ENCODE data around the gene TBKBP1. TPM values are rescaled to one million over a fixed set of nuclear protein-coding genes. Genes with fewer than 3 reads are reported as not detected.

TBKBP1 gene
- total RNA-seq, 3 donors from 2014 or later, result 4.5 to 11.5 (median 8.3) TPM

GRCh38 chr17:47719411-47720152 lies 25.6 kb downstream of the TBKBP1 start:
- Histone ChIP-seq H3K4me3 (no peak overlapping the region), H3K4me1 (peaks cover 0 to 5% of the 10 kb centered on the region in 2 donors), H3K27ac (no peak overlapping the region), H3K27me3 (peaks cover 0 to 18% of the 10 kb centered on the region in 2 donors), H3K9me3 (no peaks in the 10 kb centered on the region), H3K36me3 (no peaks in the 10 kb centered on the region)
- TF ChIP-seq POLR2A (IDR thresholded peaks at IDR 0.05), result no peak
- intact Hi-C loops (cut with DNase I; ENCODE audit: low total_unique reads), result no loop called here
- DNase-seq (ENCODE audit: low spot score in 2 of 2), result no peak

DNA sequence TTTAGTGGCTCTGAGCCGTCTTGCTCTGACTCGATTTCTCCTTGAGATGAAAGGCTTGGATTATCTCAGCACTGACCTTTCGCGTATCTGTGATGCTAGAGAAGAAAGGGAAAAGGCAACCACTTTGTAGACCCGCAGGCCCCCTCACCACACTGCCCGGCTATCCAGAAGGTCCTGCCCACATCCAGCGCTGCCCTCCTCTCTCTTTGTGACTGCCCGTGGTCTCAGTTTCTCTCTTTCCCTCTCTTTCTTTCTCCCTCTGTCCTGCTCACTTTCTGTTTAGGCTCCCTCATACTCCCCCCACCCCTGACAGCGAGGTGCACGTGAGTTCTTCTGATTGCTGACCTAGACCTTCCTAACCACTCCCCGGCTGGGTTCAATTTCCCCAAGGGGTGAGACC lies 26.2 kb downstream of the TBKBP1 start:
- no peaks in the 10 kb centered on the region for H3K36me3 ChIP-seq
- no peak overlapping the region for H3K4me3 ChIP-seq
- peaks cover 0 to 18% of the 10 kb centered on the region in 2 donors for H3K27me3 ChIP-seq
- TF ChIP-seq POLR2A (IDR thresholded peaks at IDR 0.05) (no peak), POLR2AphosphoS5 (IDR thresholded peaks at IDR 0.05) (no peak)
- TF ChIP-seq, protein P1, sequence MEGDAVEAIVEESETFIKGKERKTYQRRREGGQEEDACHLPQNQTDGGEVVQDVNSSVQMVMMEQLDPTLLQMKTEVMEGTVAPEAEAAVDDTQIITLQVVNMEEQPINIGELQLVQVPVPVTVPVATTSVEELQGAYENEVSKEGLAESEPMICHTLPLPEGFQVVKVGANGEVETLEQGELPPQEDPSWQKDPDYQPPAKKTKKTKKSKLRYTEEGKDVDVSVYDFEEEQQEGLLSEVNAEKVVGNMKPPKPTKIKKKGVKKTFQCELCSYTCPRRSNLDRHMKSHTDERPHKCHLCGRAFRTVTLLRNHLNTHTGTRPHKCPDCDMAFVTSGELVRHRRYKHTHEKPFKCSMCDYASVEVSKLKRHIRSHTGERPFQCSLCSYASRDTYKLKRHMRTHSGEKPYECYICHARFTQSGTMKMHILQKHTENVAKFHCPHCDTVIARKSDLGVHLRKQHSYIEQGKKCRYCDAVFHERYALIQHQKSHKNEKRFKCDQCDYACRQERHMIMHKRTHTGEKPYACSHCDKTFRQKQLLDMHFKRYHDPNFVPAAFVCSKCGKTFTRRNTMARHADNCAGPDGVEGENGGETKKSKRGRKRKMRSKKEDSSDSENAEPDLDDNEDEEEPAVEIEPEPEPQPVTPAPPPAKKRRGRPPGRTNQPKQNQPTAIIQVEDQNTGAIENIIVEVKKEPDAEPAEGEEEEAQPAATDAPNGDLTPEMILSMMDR (IDR thresholded peaks at IDR 0.05), result no peak
- intact Hi-C loops (cut with DNase I; ENCODE audit: low total_unique reads), result no loop called here
- H3K9me3 ChIP-seq, result no peaks in the 10 kb centered on the region
- peaks cover 0 to 5% of the 10 kb centered on the region in 2 donors for H3K4me1 ChIP-seq
- H3K27ac ChIP-seq, result no peak overlapping the region
- DNase-seq (ENCODE audit: low spot score in 2 of 2), result no peak

DNA sequence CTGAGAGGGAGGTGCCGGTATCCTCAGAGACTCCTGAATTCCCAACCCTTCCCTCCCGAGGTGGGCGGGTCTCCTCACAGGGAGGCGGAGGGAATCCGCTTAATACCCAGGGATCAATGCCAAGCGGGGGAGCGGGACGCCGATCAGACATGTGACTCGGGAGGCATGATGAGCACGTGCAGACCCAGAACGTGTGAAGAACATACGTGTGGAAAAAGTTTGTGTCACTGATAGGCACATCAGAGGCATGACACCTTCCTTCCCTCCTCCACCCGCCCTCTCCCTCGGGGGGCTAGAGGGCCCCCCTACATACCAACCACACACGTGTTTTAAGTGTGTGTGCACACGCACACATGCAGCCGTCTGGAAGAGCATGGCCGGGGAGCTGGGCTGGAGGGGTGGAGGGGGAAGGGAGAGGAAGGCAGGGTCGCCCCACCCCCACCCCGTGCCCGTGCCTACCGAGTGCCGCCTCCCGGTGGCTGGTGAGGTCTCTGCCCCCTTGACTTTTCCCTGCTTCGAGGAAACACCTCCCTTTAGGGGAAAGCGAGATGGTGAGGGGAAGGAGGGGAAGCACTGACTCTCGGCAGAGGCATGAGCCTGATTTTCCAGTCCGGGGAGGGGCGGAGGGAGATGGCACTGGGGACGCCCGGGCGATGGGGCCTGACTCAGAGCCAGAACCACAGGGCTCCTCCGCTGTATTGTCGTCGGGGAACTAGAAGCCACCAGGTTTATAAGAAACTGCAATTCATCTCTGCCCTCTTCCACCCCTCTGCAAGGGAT lies 27.0 kb downstream of the TBKBP1 start:
- Histone ChIP-seq H3K36me3 (no peaks in the 10 kb centered on the region), H3K9me3 (no peaks in the 10 kb centered on the region), H3K27ac (no peak overlapping the region), H3K4me1 (peaks cover 0 to 5% of the 10 kb centered on the region in 2 donors), H3K27me3 (peaks cover 0 to 23% of the 10 kb centered on the region in 2 donors), H3K4me3 (peak overlapping the region in 1 of 3 donors; percentile 42)
- TF ChIP-seq POLR2A (IDR thresholded peaks at IDR 0.05) (no peak), POLR2AphosphoS5 (IDR thresholded peaks at IDR 0.05) (no peak)
- TF ChIP-seq, protein P1 (IDR thresholded peaks at IDR 0.05), result no peak
- intact Hi-C loops (cut with DNase I; ENCODE audit: low total_unique reads), result no loop called here
- peak; percentile 27 to 58 for DNase-seq (ENCODE audit: low spot score in 2 of 2)

DNA sequence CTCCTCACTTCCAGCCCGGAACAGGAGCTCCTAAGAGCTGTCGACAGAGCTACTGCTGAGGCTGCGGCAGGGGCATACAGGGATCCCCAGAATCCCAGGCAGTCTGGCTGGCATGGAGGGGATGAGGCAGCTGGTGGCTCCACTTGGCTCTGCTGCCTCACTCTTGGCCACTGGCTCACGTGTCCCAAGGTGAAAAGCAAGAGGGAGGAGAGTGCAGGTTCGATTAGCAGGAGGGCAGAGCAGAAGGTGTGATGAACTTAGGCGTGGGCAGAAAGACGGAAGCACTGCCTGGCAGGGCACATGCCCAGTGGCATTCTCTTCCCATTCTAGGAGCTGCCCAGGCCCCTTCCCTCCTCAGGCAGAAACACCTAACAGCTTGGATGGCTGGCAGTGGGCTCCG lies 27.8 kb downstream of the TBKBP1 start:
- intact Hi-C loops (cut with DNase I; ENCODE audit: low total_unique reads), result no loop called here
- peaks cover 0 to 23% of the 10 kb centered on the region in 2 donors for H3K27me3 ChIP-seq

DNA sequence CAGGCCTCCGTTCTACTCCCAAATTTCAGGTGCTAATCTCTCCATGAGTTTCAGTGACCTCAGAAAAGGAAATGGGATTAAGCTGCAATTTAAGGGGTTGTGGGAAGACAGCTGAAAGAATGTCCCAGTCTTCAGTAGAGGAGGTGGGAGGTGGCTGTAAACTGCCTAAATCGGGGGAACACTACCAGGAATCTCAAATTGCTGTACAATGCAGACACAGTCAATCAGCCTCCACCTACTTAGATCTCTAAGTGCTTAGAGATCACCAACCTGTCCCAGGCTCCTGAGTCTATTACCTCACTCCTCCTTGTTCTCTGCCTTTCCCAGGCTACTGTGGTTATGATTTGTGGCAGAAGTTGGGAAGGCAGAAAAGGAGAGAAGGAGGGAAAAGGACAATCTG lies 30.7 kb downstream of the TBKBP1 start:
- Histone ChIP-seq H3K27me3 (peaks cover 0 to 29% of the 10 kb centered on the region in 2 donors), H3K4me1 (peaks cover 0 to 5% of the 10 kb centered on the region in 2 donors), H3K36me3 (no peaks in the 10 kb centered on the region), H3K9me3 (no peaks in the 10 kb centered on the region), H3K4me3 (no peak overlapping the region), H3K27ac (no peak overlapping the region)
- TF ChIP-seq, protein P1 (IDR thresholded peaks at IDR 0.05), result no peak
- no peak for TF ChIP-seq POLR2AphosphoS5 (IDR thresholded peaks at IDR 0.05)
- no peak for TF ChIP-seq POLR2A (IDR thresholded peaks at IDR 0.05)
- intact Hi-C loops (cut with DNase I; ENCODE audit: low total_unique reads), result no loop called here
- no peak for DNase-seq (ENCODE audit: low spot score in 2 of 2)

More for the DNA sequence above, 27.8 kb downstream of the TBKBP1 start:
- Histone ChIP-seq H3K27ac (no peak overlapping the region), H3K9me3 (no peaks in the 10 kb centered on the region), H3K4me3 (no peak overlapping the region), H3K4me1 (peaks cover 0 to 5% of the 10 kb centered on the region in 2 donors), H3K36me3 (no peaks in the 10 kb centered on the region)
- no peak for DNase-seq (ENCODE audit: low spot score in 2 of 2)
- TF ChIP-seq POLR2A (IDR thresholded peaks at IDR 0.05) (no peak), POLR2AphosphoS5 (IDR thresholded peaks at IDR 0.05) (no peak)
- TF ChIP-seq, protein P1 (IDR thresholded peaks at IDR 0.05), result no peak

Measured in breast epithelium (tissue), 4 donors.